GM19395 (cell line): Measurements from ENCODE around the gene SMIM14.
"Not testable (repeated sequence)": the region's sequence is repeated elsewhere in the genome, so short reads cannot be mapped to it uniquely, and the experiment has no call there.

Experiments
- ATAC-seq: cut with Tn5 transposase; IDR thresholded peaks from one replicate; pipeline ENCODE4 v1.9.1; 2021; ENCODE audit warnings: mild to moderate bottlenecking, moderate library complexity; ENCODE audit not compliant: unreplicated experiment

SMIM14 gene

GRCh38 chr4:39504538-39504937, 134.1 kb downstream of the SMIM14 start:
- no peak for ATAC-seq

- ATAC-seq = not testable (repeated sequence)
Observed at GRCh38 chr4:39502664-39503035, 136.0 kb downstream of the SMIM14 start.

GRCh38 chr4:39502019-39502663, 136.5 kb downstream of the SMIM14 start:
- no peak for ATAC-seq

GRCh38 chr4:39498727-39499020, 140.0 kb downstream of the SMIM14 start:
- ATAC-seq = no peak

- ATAC-seq = no peak
Observed at GRCh38 chr4:39497909-39498726, 140.5 kb downstream of the SMIM14 start.
